Nucleus accumbens (tissue), 56 donors: ENCODE data around the gene BTBD1.
"Not testable (repeated sequence)": the region's sequence is repeated elsewhere in the genome, so short reads cannot be mapped to it uniquely, and the experiment has no call there.

Source experiments
- DNase-seq, 56 donors: peaks; one replicate each; lab custom pipeline; 2025; lab: John Stamatoyannopoulos, UW

BTBD1 gene

DNA sequence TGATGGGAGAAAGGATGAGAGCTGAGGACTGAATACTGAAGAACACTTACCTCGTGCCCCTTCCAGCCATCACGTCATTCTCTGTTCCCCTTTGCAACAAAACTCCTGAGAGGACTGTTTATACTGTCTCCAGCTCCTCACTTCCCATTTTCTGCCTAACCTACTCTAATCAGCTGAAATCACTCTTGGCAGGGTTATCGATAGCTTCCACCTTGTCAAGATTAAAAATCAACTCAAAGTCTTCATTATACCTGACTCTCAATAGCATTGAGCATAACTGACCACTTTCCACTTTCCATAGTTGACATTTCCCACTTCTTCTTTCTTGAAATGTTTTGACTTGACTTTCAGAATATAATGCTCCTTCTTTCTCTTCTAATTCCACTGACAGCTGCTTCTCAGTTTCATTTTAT, 4.3 kb downstream of the BTBD1 start:
- DNase-seq = no peak

DNA sequence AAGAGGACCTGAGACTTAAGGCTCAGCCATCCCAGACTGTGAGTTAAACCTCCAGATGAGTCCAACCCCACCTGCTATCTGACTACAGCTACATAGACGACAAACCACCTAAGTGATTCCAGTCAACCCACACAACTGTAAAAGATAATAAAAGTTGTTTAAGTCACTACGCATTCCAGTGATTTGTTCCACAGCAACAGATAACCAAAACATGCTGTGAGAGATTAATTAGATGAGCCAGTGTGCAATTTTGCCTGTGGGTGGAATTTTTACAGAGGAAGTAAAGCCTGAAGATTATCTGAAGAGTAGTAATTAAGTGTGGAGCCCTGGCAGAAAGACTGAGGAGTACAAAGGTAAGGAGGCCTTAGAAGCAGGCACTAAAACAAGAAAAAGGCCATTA, 5.4 kb downstream of the BTBD1 start:
- no peak for DNase-seq

DNA sequence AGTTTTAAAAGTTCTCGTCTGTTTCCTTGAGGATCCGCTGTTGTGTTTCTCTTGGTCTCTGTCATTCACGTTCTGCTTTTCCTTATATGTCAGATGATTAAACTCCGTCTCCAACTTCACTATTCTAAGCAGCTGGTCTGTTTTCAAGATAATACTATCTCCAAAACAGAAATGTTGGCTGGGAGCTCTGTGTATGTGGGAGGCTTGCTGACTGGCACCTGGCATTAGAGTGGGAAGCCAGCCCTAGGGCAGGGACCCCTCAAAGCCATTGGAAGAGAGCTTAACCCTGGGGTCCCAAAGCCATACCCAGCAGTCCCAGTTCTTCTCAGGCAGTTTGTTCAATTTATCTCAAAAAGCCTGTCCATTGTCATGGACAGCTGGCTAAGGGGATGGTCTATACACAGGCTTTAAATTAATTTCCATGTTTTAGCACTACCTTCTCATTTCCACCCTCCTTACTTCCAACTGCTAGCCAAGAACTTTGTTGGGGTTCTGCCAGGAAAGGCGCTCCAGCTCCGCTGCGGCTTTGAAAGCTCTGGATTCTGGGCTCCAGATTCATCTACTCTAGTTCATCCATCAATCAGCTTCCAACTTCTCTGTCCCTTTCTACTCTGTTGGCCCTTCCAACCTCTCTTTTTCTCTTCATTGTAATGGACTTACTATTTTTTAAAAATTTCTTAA, 9.2 kb downstream of the BTBD1 start:
- peak in 3 of 56 donors; percentile 5 to 21 (median 7) for DNase-seq

DNA sequence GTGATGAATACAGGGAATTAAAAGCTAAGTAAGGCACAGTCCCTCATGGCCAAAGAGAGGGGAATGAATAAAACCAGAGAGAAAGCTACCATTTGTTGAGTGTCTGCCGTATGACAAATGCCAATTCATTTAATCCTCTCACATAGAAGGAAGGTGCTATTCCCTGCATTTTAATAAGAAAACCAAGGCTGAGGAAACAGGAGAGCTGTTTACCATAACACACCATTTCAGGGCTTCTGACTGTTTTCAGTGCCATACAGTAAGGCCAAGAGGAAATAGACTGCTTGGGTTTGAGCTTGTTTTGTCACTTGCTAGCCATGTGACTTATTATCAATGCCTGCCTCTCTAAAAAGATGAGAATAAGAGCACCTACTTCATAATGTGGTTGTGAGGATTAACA, 10.1 kb downstream of the BTBD1 start:
- DNase-seq = no peak

DNA sequence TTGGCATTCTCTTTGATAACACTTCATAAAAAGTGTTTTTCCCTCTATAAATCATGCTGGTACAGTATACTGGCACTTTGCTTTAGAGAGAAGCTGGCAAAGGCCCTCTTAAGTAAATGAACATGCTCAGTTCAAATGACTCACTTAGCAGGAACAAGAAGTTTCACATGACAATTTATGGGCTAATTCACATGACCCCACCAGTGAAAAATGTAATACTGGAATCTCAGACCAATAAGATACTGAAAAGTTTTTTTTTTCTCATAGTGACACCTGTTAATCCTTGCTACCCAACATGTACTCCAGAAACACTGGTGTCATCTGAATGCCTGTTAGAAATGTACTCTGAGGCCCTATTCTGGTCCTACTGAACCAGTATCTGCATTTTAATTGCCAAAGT, 13.9 kb downstream of the BTBD1 start:
- no peak for DNase-seq

DNA sequence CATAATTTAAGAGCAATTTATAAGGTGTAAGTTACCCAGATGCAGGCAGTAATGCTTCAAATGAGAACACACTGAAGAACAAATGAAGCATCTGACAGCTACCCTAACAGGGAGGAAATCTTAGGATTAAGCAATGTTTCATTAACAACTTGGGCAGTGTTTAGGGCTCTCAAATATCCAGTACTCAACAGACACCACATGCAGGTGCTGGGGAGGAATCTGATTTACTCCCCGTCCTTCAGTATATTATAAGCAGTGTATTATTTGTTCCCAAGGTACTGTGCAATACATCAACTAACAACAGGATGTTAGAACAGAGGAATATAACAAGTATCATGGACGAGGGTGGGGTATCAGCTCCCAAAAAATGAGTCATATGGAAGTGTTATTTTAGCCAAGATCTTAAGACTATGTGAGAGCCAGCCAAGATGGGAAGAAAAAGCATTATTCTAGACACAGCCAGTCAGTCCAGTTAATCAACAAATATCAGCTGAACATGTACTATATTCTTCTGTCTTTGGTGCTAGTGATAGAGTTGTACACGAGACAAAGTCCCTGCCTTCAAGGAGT, 20.4 kb downstream of the BTBD1 start:
- DNase-seq = no peak

- no peak for DNase-seq
Observed at GRCh38 chr15:83044156-83044555, 22.9 kb downstream of the BTBD1 start.

- DNase-seq = no peak
Observed at GRCh38 chr15:83039206-83039605, 27.8 kb downstream of the BTBD1 start.

DNA sequence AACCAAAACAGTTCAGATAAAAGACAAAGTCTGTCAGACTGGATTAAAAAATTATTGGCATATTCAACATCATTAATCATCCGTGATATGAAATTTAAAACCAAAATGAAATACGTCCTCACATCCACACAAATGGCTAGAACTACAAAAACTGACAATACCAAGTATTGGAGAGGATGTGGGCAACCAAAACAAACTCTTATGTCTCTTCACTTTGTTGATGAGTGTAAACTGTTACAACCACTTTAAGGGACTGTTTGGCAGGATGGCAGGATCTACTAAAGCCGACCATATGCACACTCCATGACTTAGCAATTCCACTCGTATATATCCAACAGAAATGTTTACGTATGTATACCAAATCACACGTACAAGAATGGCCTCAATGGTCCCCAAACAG, 30.8 kb downstream of the BTBD1 start:
- no peak for DNase-seq

GRCh38 chr15:83031234-83031633, 35.8 kb downstream of the BTBD1 start:
- not testable (repeated sequence) for DNase-seq

DNA sequence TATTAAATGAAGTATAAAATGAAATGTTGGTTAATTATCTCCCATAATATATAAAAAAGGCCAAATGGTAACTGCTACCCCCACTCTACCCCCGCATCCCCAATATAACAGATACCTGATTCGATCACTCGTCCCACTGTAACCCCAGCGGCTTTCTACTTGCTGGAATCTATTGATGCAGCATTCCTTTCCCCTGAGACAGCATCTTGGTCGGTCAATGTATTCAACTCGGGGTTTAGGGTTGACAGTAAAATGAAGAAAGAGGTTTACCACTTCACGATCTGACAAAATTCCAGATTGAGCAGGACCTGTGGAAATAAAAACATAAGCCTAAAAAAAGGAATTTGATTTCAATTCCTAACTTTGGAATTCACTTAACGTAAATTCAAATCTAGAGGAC, 37.0 kb downstream of the BTBD1 start:
- DNase-seq = no peak

DNA sequence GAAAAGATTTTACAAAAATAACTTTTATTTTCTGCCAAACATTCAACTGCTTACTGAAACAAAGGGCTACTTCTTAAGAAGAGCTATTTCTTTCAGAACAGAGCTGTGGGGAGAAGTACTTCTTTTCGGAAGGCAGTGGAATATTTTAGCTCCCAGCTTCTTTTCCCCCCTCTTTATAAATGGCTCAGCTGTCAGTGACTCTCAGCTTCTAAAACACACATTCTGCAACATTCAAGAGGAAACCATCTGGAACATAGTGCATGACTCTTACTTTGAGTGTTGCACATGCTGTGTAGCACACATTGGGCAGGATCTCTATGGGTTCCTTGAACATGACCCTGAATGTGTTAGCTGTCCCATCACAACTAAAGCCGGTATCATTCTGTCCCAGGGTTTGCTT, 48.6 kb downstream of the BTBD1 start:
- no peak for DNase-seq

GRCh38 chr15:83016906-83017305, 50.1 kb downstream of the BTBD1 start:
- DNase-seq = peak in 1 of 56 donors; percentile 11

DNA sequence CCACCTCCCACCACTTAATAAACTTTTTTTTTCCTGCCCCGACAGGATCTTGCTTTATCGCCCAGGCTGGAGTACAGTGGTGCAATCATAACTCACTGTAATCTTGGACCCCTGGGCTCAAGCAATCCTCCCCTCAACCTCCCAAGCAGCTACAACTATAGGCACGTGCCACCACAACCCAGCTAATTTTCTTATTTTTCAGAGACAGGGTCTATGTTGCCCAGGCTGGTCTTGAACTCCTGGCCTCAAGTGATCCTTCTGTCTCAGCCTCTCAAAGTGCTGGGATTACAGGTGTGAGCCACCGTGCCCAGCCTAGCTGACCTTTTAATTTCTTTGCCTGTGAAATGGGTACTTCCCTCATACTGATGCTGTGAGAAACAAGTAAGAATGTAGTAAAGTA, 51.7 kb downstream of the BTBD1 start:
- no peak for DNase-seq

DNA sequence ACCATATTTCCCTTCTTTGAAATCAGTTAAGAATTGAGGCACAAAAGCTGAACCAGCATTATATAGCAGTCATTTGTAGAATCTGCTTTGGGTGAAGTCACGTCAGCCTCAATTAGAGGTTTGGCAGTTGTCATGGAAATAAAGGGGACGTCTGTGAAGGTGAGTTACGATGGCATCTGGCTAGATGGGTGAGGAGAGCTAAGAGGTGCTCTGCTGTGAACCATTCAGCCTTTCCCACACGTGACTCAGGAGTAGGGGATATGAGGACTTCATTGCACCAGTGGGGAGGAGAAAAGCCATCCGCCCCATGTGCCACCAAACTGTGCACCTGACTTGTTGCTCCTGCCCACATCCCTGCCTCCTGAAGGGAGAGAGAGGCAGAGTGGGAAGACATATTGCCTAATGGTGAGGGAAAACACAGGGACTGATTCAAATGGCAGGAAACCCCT, 52.8 kb downstream of the BTBD1 start:
- DNase-seq = no peak

GRCh38 chr15:83012636-83013035, 54.4 kb downstream of the BTBD1 start:
- DNase-seq = no peak

DNA sequence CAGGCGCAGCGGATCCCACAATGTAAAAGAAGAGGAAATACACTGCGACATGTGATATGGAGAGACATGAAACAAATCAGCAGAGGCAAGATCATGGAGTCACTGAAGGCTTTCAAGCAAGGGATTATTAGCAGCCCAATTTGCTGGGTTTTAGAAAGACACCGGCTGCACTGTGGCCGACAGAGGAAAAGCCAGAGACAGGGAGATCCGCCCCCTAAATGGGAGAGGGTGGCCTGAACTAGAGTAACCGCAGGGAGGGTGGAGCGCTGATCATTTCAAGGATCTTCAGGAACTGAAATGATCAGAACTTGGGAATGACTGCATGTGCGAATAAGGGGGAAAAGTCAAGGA, 55.0 kb downstream of the BTBD1 start:
- peak in 2 of 56 donors; percentile 28 for DNase-seq

DNA sequence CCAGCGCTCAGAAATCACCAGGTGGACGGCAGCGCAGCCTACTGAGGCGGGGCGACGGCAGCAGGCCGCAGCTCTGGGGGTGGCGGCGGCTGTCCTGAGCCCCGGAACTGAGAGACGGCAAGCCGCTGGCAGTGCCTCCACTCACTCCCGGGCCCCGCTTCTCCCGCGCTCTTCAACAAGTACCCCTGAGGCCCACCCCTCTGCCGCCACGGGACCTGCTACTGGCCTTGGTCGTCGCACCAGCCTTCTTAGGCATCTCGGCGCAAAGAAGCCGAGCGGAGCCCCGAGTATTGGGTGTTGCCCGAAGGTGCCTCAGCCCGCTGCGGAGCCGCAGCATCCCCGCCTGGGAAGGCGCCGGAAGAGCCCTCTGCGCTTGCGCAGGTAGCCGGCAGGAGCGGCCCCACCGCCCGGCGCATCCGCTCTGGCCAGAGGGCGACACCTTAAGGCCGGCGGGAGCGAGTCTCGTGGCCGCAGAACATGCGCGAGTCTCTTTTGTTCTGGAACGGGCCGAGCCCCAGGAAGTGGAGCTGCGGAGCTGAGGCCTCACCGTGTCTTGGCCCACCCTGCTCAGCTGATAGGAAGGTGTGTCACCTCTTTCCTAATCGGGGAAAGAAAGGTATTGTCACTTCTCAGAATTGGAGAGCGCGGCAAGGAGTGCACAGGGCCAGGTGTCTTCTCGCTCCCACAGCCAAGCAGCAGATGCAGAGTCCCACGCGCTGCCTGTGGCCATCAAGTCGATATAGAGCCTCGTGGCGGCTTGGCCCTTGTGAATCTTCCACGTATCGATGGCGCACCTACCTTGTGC, 55.6 kb downstream of the BTBD1 start, which contains the start of gene C15orf40:
C15orf40 (minus strand) TSS at position 369 of the 805 bp plus-strand sequence; CDS start at position 337, 32 bp downstream.
- peak in 55 of 56 donors; percentile 37 to 93 (median 84) for DNase-seq

DNA sequence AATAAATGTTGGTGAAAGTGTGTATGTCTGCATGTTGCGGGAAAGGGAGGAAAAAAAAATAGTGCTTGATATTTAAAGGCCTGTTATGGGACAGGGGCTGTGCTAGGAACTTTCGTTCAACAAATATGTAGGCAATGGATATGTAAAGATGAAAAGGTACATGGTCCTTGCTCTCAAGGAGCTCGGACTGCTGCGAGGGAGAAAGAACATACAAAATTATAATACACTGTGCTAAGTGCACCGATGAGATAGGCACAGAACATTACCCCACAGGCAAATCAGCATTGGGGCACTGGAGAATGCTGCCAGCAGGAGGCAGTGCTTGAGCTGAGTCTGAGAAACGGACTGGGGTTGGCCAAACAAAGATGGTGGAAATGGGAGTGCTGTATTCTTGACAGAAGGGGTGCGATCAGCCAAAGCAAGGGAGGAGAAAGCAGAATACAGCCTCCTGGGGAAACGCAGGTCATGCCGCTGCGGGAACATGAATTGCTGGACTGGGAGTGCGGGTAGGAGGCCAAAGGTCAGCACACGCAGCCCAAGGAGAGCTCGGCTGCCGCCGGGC, 56.3 kb downstream of the BTBD1 start:
- DNase-seq = peak in 53 of 56 donors; percentile 3 to 87 (median 55)

DNA sequence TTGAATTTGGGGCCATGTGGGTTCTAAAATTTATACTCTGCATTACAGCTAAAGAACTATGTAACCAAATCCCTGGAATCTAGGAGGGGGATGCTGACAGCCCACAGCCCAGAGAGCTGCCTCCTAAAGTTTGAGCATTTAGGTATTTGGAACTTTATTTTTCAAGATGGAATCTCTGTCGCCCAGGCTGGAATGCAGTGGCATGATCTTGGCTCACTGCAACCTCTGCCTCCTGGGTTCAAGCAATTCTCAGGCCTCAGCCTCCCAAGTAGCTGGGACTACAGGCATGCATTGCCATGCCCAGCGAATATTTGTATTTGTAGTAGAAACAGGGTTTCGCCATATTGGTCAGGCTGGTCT, 66.4 kb downstream of the BTBD1 start:
- DNase-seq = not testable (repeated sequence)
